HepG2 (cell line): Measurements from ENCODE around the gene RPRD1A. TPM values are rescaled to one million over a fixed set of nuclear protein-coding genes. Genes with fewer than 3 reads are reported as not detected.
A peak's percentile ranks its signal among the peaks of the same experiment; 100 is the strongest.

Experiments
- ATAC-seq: fragments of 200-7000 bp; cut with Tn5 transposase; 3 replicates; pipeline ENCODE4 v1.9.1; 2020; ENCODE audit warnings: mild to moderate bottlenecking, moderate library complexity
- BruUV-seq: library from RNA; stranded (reverse); fragments of 400-500 nt; replicated peaks from 2 replicates; lab custom pipeline; 2021; lab: Mats Ljungman, UMichigan
- CTCF ChIA-PET: fragments of 300-600 bp; formaldehyde crosslinking; extraction: SDS; loops from one replicate; lab custom pipeline; 2021; ENCODE audit warnings: low total read pairs, inconsistent platforms, low intra/inter-chr PET ratio; lab: Yijun Ruan, JAX
- POLR2A ChIA-PET: fragments of 350-600 bp; sonication (Branson Sonifier 250); formaldehyde crosslinking; loops from one replicate; lab custom pipeline; 2020; ENCODE audit warnings: antibody characterized with exemption, inconsistent platforms; lab: Yijun Ruan, JAX
- DNase-seq: peaks from one replicate; pipeline ENCODE4 v3.0.0-alpha.2; 2015; ENCODE audit warnings: low spot score
- FAIRE-seq: peaks from 3 replicates; lab custom pipeline; 2011; peaks lifted over from hg19 to GRCh38; lab: Jason Lieb, UNC
- H2AFZ ChIP-seq: one replicate; pipeline ENCODE4 v1.6.1; 2011; ENCODE audit warnings: low read length, inconsistent platforms
- H3K27ac ChIP-seq: fragments of 300-600 bp; 3 replicates; pipeline ENCODE4 v1.8.0; 2011; ENCODE audit warnings: mixed run types, mild to moderate bottlenecking, mixed read lengths, low read length, inconsistent platforms; ENCODE audit not compliant: insufficient read depth; ENCODE audit errors: extremely low read length
- H3K27me3 ChIP-seq, 2 experiments: fragments of 200-600 bp in 1 of 2; 2 replicates in 1 of 2; 3 replicates in 1 of 2; pipeline versions ENCODE4 v1.6.0 to v1.8.0; 2011; ENCODE audit warnings: low read length in 2 of 2, mild to moderate bottlenecking in 2 of 2, moderate library complexity in 2 of 2, inconsistent platforms in 1 of 2; ENCODE audit not compliant: insufficient read depth in 2 of 2, control insufficient read depth in 1 of 2
- H3K36me3 ChIP-seq, 2 experiments: fragments of 200-600 bp in 1 of 2; replicated peaks in 1 of 2; 2 replicates in 1 of 2; 3 replicates in 1 of 2; pipeline versions ENCODE4 v1.5.1 to v1.8.0; 2011; ENCODE audit warnings: low read length in 2 of 2, inconsistent platforms in 1 of 2; ENCODE audit not compliant: insufficient read depth in 2 of 2, control insufficient read depth in 1 of 2
- H3K4me1 ChIP-seq: 2 replicates; pipeline ENCODE4 v1.5.1; 2012; ENCODE audit warnings: low read length, inconsistent platforms; ENCODE audit not compliant: insufficient read depth
- H3K4me2 ChIP-seq: 2 replicates; pipeline ENCODE4 v1.6.0; 2011; ENCODE audit warnings: low read depth, low read length, inconsistent platforms
- H3K4me3 ChIP-seq, 3 experiments: fragments of 200-600 bp in 1 of 3; sonication (generic), shearing (Covaris generic) in 1 of 3; replicated peaks in 1 of 3; 2 replicates each; pipeline ENCODE4 v1.5.1; 2011 to 2016; ENCODE audit warnings: low read length in 3 of 3, inconsistent platforms in 2 of 3, low read depth in 2 of 3, mild to moderate bottlenecking in 2 of 3, control low read depth in 1 of 3, mixed read lengths in 1 of 3; ENCODE audit not compliant: insufficient read depth in 1 of 3
- H3K79me2 ChIP-seq: one replicate; pipeline ENCODE4 v1.6.1; 2011; ENCODE audit warnings: low read length, inconsistent platforms; ENCODE audit not compliant: insufficient read depth
- H3K9ac ChIP-seq: 2 replicates; pipeline ENCODE4 v1.6.0; 2011; ENCODE audit warnings: mild to moderate bottlenecking, low read depth, low read length, inconsistent platforms; ENCODE audit not compliant: insufficient read depth
- H3K9me3 ChIP-seq: 2 replicates; pipeline ENCODE4 v1.5.1; 2012; ENCODE audit warnings: mild to moderate bottlenecking, low read length
- H4K20me1 ChIP-seq: 2 replicates; pipeline ENCODE4 v1.6.0; 2011; ENCODE audit warnings: inconsistent platforms, mild to moderate bottlenecking, low read length, moderate library complexity; ENCODE audit not compliant: insufficient read depth
- ARNTL ChIP-seq: sonication (generic); formaldehyde crosslinking; IDR thresholded peaks from 2 replicates; pipeline ENCODE4 v1.4.0; 2020; ENCODE audit warnings: mild to moderate bottlenecking, missing genetic modification reagents
- GATAD2A ChIP-seq: IDR thresholded peaks from 2 replicates; pipeline ENCODE4 v1.6.1; 2016
- HOMEZ ChIP-seq: IDR thresholded peaks from 2 replicates; pipeline ENCODE4 v1.6.1; 2016; ENCODE audit warnings: low read depth
- RFXAP ChIP-seq: sonication (generic); formaldehyde crosslinking; IDR thresholded peaks from 2 replicates; pipeline ENCODE4 v1.4.0; 2020; ENCODE audit warnings: missing genetic modification reagents, borderline replicate concordance
- SMAD3 ChIP-seq: sonication (generic); formaldehyde crosslinking; IDR thresholded peaks from 2 replicates; pipeline ENCODE4 v1.4.0; 2020; ENCODE audit warnings: missing genetic modification reagents
- SMYD3 ChIP-seq: sonication (generic); formaldehyde crosslinking; IDR thresholded peaks from 2 replicates; pipeline ENCODE4 v1.8.1; 2023; ENCODE audit warnings: mild to moderate bottlenecking, missing genetic modification reagents
- SOX5 ChIP-seq: IDR thresholded peaks from 2 replicates; pipeline ENCODE4 v1.6.1; 2016; ENCODE audit warnings: borderline replicate concordance
- ZBTB33 ChIP-seq: sonication (generic); formaldehyde crosslinking; IDR thresholded peaks from 2 replicates; pipeline ENCODE4 v1.4.0; 2020; ENCODE audit warnings: missing genetic modification reagents
- ZNF205 ChIP-seq: IDR thresholded peaks from 2 replicates; pipeline ENCODE4 v1.6.1; 2018; ENCODE audit warnings: missing biosample characterization, missing genetic modification reagents
- ZNF646 ChIP-seq: sonication (generic); formaldehyde crosslinking; IDR thresholded peaks from 2 replicates; pipeline ENCODE4 v1.9.0; 2021; ENCODE audit warnings: mild to moderate bottlenecking, missing genetic modification reagents
- WGBS: methylation state at CpG from one replicate; pipeline ENCODE4 v1.1.6; 2017; ENCODE audit warnings: low lambda C conversion rate; 5-methylcytosine and 5-hydroxymethylcytosine counted together
- in situ Hi-C: cut with HindIII; loops from 2 replicates; pipeline ENCODE4 v1.10.0; 2017; ENCODE audit warnings: low pct_unique_long_range_greater_than_20kb; ENCODE audit not compliant: extremely low pct_ligation_motif_present
- intact Hi-C: fragments of 100-400 bp; cut with micrococcal nuclease; formaldehyde crosslinking; loops from one replicate; pipeline ENCODE4 v1.10.0; 2022; ENCODE audit not compliant: unreplicated experiment
- polyA plus RNA-seq, 8 experiments: library from polyadenylated mRNA; depleted of rRNA in 3 of 8; stranded (reverse) in 7 of 8; unstranded in 1 of 8; fragments of >200 nt; fragmentation: Illumina TruSeq in 4 of 8; extraction: Trizol in 4 of 8; gene quantifications; 2 replicates each; pipeline versions ENCODE4 v1.2.1 to v1.2.3, GENCODE V29; 2011 to 2016; ENCODE audit warnings: low read depth in 4 of 8, missing spikeins in 1 of 8, mixed read lengths in 1 of 8; ENCODE audit not compliant: insufficient read depth in 1 of 8
- total RNA-seq, 5 experiments: library from RNA; depleted of rRNA; stranded (reverse); fragments of >200 nt; fragmentation: Illumina TruSeq; extraction: Trizol; gene quantifications; 2 replicates each; pipeline ENCODE4 v1.2.3, GENCODE V29; 2016; ENCODE audit warnings: low read depth in 1 of 5
- TF ChIP-seq, protein P1 (sequence below): sonication (generic); formaldehyde crosslinking; IDR thresholded peaks from 2 replicates; pipeline ENCODE4 v1.4.0; 2020; ENCODE audit warnings: missing genetic modification reagents, borderline replicate concordance

Gene RPRD1A
- total and polyA plus RNA-seq, 2 of the 13 experiments (the other 11 are each of a cell fraction or from before 2014, with no cell fraction given), result 42.5 to 78.2 TPM

- BruUV-seq, result no TSS peak
- TF ChIP-seq ZNF205 (CRISPR knock-in tag) (no peak), SMYD3 (CRISPR knock-in tag) (no peak), GATAD2A (CRISPR knock-in tag) (0 out of 2 replicates have a peak, but pooled peaks have one; percentile 29), ARNTL (CRISPR knock-in tag) (no peak), SOX5 (CRISPR knock-in tag) (peak; percentile 77; the same call in 1 of the 2 replicates), SMAD3 (CRISPR knock-in tag) (no peak), ZBTB33 (CRISPR knock-in tag) (no peak), ZNF646 (CRISPR knock-in tag) (no peak), HOMEZ (CRISPR knock-in tag) (0 out of 2 replicates have a peak, but pooled peaks have one; percentile 6), RFXAP (CRISPR knock-in tag) (no peak)
- TF ChIP-seq, protein P1, sequence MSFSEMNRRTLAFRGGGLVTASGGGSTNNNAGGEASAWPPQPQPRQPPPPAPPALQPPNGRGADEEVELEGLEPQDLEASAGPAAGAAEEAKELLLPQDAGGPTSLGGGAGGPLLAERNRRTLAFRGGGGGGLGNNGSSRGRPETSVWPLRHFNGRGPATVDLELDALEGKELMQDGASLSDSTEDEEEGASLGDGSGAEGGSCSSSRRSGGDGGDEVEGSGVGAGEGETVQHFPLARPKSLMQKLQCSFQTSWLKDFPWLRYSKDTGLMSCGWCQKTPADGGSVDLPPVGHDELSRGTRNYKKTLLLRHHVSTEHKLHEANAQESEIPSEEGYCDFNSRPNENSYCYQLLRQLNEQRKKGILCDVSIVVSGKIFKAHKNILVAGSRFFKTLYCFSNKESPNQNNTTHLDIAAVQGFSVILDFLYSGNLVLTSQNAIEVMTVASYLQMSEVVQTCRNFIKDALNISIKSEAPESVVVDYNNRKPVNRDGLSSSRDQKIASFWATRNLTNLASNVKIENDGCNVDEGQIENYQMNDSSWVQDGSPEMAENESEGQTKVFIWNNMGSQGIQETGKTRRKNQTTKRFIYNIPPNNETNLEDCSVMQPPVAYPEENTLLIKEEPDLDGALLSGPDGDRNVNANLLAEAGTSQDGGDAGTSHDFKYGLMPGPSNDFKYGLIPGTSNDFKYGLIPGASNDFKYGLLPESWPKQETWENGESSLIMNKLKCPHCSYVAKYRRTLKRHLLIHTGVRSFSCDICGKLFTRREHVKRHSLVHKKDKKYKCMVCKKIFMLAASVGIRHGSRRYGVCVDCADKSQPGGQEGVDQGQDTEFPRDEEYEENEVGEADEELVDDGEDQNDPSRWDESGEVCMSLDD (CRISPR knock-in tag), result no peak
Measured at GRCh38 chr18:35962320-35962719, 105.0 kb downstream of the RPRD1A start.

More at GRCh38 chr18:35962320-35962719, 105.0 kb downstream of the RPRD1A start:
- H3K36me3 ChIP-seq, result no peaks in the 10 kb centered on the region
- no peak overlapping the region; a peak in 1 of 6 replicates for H3K4me3 ChIP-seq
- no peak overlapping the region for H3K27ac ChIP-seq
- no peak overlapping the region for H2AFZ ChIP-seq
- peaks cover 15% of the 10 kb centered on the region for H3K4me1 ChIP-seq
- ATAC-seq, result peak; percentile 83
- POLR2A ChIA-PET, result no interaction called here
- H3K79me2 ChIP-seq, result no peaks in the 10 kb centered on the region
- 2% methylated on average over 2 of the region's 2 CpGs for WGBS
- H3K9me3 ChIP-seq, result no peaks in the 10 kb centered on the region
- no peak overlapping the region for H3K9ac ChIP-seq
- in situ Hi-C loops, result loop anchor here (25.0 kb wide), 1 partner anchor 575 kb away; the partner anchor contains the start of gene ZNF396
- peak; percentile 27 for DNase-seq
- H3K4me2 ChIP-seq, result peak overlapping the region; percentile 33; the same call in 1 of the 2 replicates
- no peaks in the 10 kb centered on the region for H3K27me3 ChIP-seq
- CTCF ChIA-PET, result no interaction called here
- FAIRE-seq, result no peak
- no peaks in the 10 kb centered on the region for H4K20me1 ChIP-seq
- intact Hi-C loops, result no loop called here
